Stimulated activated memory B cell treated with anti-CD40 and anti-IgM and Interleukin-4, amounts not matched to agents 10 μg/mL and 1 μg/mL and 100 μg/mL, for 72 hours (primary cell): ENCODE measurements around the gene EXOC4.

ENCODE experiments used
- ATAC-seq: fragments of 150-1000 bp; cut with Tn5 transposase; 2 replicates; pipeline ENCODE4 v1.10.0; 2021
- H3K27ac Mint-ChIP-seq: one replicate; pipeline ENCODE4 v1.8.0; 2022; ENCODE audit warnings: mild to moderate bottlenecking, mixed read lengths
- H3K27me3 Mint-ChIP-seq: one replicate; pipeline ENCODE4 v1.8.0; 2022; ENCODE audit warnings: mixed read lengths
- H3K36me3 Mint-ChIP-seq: one replicate; pipeline ENCODE4 v1.8.0; 2022; ENCODE audit warnings: mixed read lengths
- H3K4me1 Mint-ChIP-seq: one replicate; pipeline ENCODE4 v1.8.0; 2022; ENCODE audit warnings: mixed read lengths
- H3K4me3 Mint-ChIP-seq: one replicate; pipeline ENCODE4 v1.8.0; 2022; ENCODE audit warnings: mild to moderate bottlenecking, moderate library complexity, mixed read lengths
- H3K9me3 Mint-ChIP-seq: one replicate; pipeline ENCODE4 v1.8.0; 2022; ENCODE audit warnings: mixed read lengths

EXOC4 gene

DNA sequence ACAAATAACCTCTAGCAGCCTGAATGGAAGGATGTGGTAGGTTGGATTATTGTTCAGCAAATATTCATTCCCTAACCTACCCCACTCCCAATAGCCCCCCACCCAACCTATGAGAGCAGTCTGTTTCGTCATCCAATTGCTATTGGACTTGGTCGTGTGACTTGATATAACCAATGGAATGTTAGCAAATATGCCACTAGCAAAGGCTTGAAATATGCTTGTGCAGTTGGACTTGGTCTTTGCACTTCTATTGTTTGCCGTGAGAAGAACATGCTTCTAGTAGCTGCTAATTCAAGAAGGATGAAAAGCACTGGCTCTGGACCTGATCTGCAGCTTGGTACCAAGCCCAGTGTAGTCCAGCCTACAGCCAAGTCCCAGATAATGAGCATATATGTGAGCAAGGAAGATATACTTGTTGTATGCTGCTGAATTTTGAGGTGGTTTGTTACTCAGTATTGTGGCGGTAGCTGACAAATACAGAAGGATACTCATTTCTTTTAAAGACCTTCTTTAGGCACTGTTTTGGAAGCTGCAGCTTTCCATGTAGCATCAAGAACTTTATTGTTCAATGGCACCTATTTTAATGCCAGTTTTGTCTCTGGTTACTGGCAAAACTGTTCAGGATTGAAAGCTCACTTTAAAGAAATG, 180.4 kb downstream of the EXOC4 start:
- Mint-ChIP-seq H3K4me3 (no peak overlapping the region), H3K4me1 (peaks cover 5% of the 10 kb centered on the region), H3K9me3 (no peaks in the 10 kb centered on the region), H3K36me3 (peaks cover 16% of the 10 kb centered on the region), H3K27me3 (no peaks in the 10 kb centered on the region), H3K27ac (no peak overlapping the region)
- no peak for ATAC-seq

DNA sequence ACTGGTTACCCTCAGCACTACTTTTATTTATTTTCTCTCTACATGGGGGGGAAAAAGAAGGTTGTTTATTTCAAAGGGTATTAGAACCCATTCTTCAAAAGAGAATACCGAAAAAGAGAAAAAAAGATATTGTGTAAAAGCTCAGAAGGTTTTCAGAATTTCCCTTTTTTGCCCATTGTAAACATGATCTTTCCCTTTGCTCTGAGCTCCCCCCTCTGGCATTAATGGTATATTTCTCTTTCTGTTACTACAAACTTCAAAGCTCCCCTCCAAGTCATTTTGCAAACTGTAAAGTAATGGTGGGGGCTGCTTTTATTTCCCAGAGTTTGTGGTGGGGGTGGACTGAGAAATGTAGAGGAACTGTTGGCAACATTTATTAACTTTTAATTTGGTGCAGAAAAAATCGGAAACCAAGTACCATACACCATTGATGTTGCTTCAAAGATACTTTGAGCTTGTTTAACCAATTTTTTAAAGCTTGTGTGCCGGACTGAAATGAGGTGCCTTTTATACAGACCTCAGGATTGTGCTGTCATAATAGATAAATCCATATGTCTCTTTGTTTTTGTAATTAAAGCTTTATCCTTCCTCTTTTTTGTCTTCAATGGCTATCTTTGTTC, 181.5 kb downstream of the EXOC4 start:
- peak; percentile 31 for ATAC-seq
- Mint-ChIP-seq H3K27ac (peak overlapping the region; percentile 54), H3K4me3 (no peak overlapping the region), H3K36me3 (peaks cover 13% of the 10 kb centered on the region), H3K27me3 (no peaks in the 10 kb centered on the region), H3K4me1 (peaks cover 5% of the 10 kb centered on the region), H3K9me3 (no peaks in the 10 kb centered on the region)

DNA sequence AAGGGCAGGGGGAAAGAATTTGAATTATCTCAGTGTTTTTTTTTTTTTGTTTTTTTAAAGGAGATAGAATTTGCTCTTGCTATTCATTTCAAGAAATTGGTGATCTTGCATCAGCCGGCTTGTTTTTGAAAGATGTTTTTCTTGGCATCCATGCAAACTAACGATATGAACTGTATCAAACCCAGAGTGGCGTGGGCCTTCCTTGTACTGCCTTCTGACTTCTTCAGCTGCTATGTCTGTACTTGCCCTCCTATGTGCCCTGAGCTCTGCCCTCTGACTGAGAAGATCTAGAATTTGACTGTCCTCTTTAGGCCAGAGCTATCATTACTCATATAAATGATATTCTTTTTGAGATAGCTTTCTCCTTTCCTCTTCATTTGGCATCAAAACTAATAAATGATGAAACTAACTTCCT, 183.1 kb downstream of the EXOC4 start:
- H3K9me3 Mint-ChIP-seq: no peaks in the 10 kb centered on the region
- peaks cover 5% of the 10 kb centered on the region for H3K4me1 Mint-ChIP-seq
- no peak overlapping the region for H3K27ac Mint-ChIP-seq
- no peak for ATAC-seq
- H3K4me3 Mint-ChIP-seq: no peak overlapping the region
- H3K36me3 Mint-ChIP-seq: peaks cover 17% of the 10 kb centered on the region
- H3K27me3 Mint-ChIP-seq: no peaks in the 10 kb centered on the region

- peaks cover 27% of the 10 kb centered on the region for H3K36me3 Mint-ChIP-seq
- H3K4me3 Mint-ChIP-seq: no peak overlapping the region
- H3K9me3 Mint-ChIP-seq: no peaks in the 10 kb centered on the region
- ATAC-seq: no peak
- no peak overlapping the region for H3K27ac Mint-ChIP-seq
- H3K27me3 Mint-ChIP-seq: no peaks in the 10 kb centered on the region
- H3K4me1 Mint-ChIP-seq: peaks cover 5% of the 10 kb centered on the region
Measured at GRCh38 chr7:133437544-133437943, 184.7 kb downstream of the EXOC4 start.

- no peaks in the 10 kb centered on the region for H3K9me3 Mint-ChIP-seq
- peaks cover 33% of the 10 kb centered on the region for H3K36me3 Mint-ChIP-seq
- no peak overlapping the region for H3K4me3 Mint-ChIP-seq
- ATAC-seq: no peak
- no peak overlapping the region for H3K27ac Mint-ChIP-seq
- H3K4me1 Mint-ChIP-seq: no peaks in the 10 kb centered on the region
- no peaks in the 10 kb centered on the region for H3K27me3 Mint-ChIP-seq
Measured at GRCh38 chr7:133442818-133443217, 189.9 kb downstream of the EXOC4 start.

- no peak for ATAC-seq
- Mint-ChIP-seq H3K36me3 (peaks cover 34% of the 10 kb centered on the region), H3K4me1 (peaks cover 13% of the 10 kb centered on the region), H3K27ac (no peak overlapping the region), H3K27me3 (no peaks in the 10 kb centered on the region), H3K4me3 (no peak overlapping the region), H3K9me3 (no peaks in the 10 kb centered on the region)
Measured at GRCh38 chr7:133445617-133446016, 192.7 kb downstream of the EXOC4 start.

GRCh38 chr7:133448012-133448411, 195.1 kb downstream of the EXOC4 start:
- no peaks in the 10 kb centered on the region for H3K27me3 Mint-ChIP-seq
- H3K27ac Mint-ChIP-seq: no peak overlapping the region
- H3K9me3 Mint-ChIP-seq: no peaks in the 10 kb centered on the region
- H3K4me3 Mint-ChIP-seq: no peak overlapping the region
- no peak for ATAC-seq
- peaks cover 20% of the 10 kb centered on the region for H3K4me1 Mint-ChIP-seq
- H3K36me3 Mint-ChIP-seq: peaks cover 23% of the 10 kb centered on the region

GRCh38 chr7:133452577-133452976, 199.7 kb downstream of the EXOC4 start:
- Mint-ChIP-seq H3K4me3 (no peak overlapping the region), H3K4me1 (peaks cover 20% of the 10 kb centered on the region), H3K27ac (no peak overlapping the region), H3K36me3 (peaks cover 14% of the 10 kb centered on the region), H3K9me3 (no peaks in the 10 kb centered on the region), H3K27me3 (no peaks in the 10 kb centered on the region)
- ATAC-seq: no peak

DNA sequence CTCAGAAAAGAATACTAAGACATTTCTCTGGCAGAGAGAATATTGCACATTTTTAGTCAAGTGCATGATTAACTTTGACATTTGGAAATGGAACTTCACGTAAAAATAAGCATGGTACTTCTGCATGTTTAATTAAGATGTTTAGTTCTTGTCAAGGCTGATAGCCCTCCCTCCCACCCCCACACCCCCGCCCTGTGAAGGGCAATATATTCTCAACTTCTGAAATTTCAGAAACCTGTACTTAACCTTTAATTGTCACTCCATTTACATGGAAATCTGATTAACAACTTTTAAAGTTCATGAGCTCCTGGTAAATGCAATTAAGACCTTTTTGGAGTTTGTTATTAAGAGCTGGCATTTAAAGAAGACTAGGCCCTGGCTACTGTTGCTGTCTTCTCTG, 205.8 kb downstream of the EXOC4 start:
- Mint-ChIP-seq H3K27ac (no peak overlapping the region), H3K4me3 (no peak overlapping the region), H3K4me1 (peaks cover 6% of the 10 kb centered on the region), H3K27me3 (no peaks in the 10 kb centered on the region), H3K9me3 (no peaks in the 10 kb centered on the region), H3K36me3 (peaks cover 23% of the 10 kb centered on the region)
- no peak for ATAC-seq

GRCh38 chr7:133461421-133461820, 208.5 kb downstream of the EXOC4 start:
- ATAC-seq: no peak
- Mint-ChIP-seq H3K4me1 (peaks cover 6% of the 10 kb centered on the region), H3K27ac (no peak overlapping the region), H3K36me3 (peaks cover 47% of the 10 kb centered on the region), H3K9me3 (peaks cover 9% of the 10 kb centered on the region), H3K27me3 (no peaks in the 10 kb centered on the region), H3K4me3 (no peak overlapping the region)

DNA sequence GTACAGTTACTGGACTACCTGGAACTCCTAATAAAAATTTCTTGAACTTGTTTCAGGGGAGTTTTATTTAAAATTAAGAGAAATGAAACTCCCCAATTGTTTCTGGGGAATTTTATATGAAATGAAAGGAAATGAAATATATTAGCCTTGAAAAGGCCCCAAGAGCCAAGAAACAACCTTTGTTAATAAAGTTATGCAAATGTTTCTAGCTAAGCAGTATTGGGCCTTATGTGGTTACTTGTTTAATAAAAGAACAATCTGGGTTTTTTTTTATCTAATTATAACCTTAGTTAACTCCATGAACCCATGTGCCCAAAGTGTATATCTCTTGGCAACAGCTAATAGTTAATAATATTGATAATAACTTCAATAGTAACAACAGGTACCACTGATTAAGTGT, 222.8 kb downstream of the EXOC4 start:
- peaks cover 42% of the 10 kb centered on the region for H3K36me3 Mint-ChIP-seq
- peaks cover 5% of the 10 kb centered on the region for H3K4me1 Mint-ChIP-seq
- H3K27ac Mint-ChIP-seq: no peak overlapping the region
- H3K9me3 Mint-ChIP-seq: peaks cover 8% of the 10 kb centered on the region
- H3K4me3 Mint-ChIP-seq: no peak overlapping the region
- H3K27me3 Mint-ChIP-seq: no peaks in the 10 kb centered on the region
- no peak for ATAC-seq

GRCh38 chr7:133477791-133478190, 224.9 kb downstream of the EXOC4 start:
- H3K27me3 Mint-ChIP-seq: no peaks in the 10 kb centered on the region
- peaks cover 5% of the 10 kb centered on the region for H3K4me1 Mint-ChIP-seq
- no peak overlapping the region for H3K4me3 Mint-ChIP-seq
- H3K36me3 Mint-ChIP-seq: peaks cover 52% of the 10 kb centered on the region
- H3K27ac Mint-ChIP-seq: no peak overlapping the region
- ATAC-seq: no peak
- H3K9me3 Mint-ChIP-seq: no peaks in the 10 kb centered on the region

GRCh38 chr7:133478591-133479135, 225.8 kb downstream of the EXOC4 start:
- Mint-ChIP-seq H3K9me3 (no peaks in the 10 kb centered on the region), H3K36me3 (peaks cover 53% of the 10 kb centered on the region), H3K4me1 (peaks cover 5% of the 10 kb centered on the region), H3K27me3 (no peaks in the 10 kb centered on the region), H3K27ac (no peak overlapping the region), H3K4me3 (no peak overlapping the region)
- ATAC-seq: no peak

GRCh38 chr7:133479456-133480065, 226.7 kb downstream of the EXOC4 start:
- Mint-ChIP-seq H3K4me3 (no peak overlapping the region), H3K9me3 (no peaks in the 10 kb centered on the region), H3K27me3 (no peaks in the 10 kb centered on the region), H3K36me3 (peaks cover 57% of the 10 kb centered on the region), H3K4me1 (no peaks in the 10 kb centered on the region), H3K27ac (no peak overlapping the region)
- no peak for ATAC-seq

DNA sequence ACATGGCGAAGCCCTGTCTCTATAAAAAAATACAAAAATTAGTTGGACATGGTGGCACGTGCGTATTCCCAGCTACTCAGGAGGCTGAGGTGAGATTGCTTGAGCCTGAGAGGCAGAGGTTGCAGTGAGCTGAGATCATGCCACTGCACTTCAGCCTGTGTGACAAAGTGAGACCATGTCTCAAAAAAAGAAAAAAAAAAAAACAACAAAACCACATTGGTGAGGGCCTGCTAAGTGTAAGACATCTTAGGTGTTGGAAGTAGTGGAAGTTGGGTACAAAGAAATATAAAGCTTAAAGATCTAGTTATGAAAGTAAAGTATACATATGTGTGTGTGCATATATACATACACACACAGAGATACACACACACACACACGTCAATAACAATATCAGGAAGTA, 228.0 kb downstream of the EXOC4 start:
- no peak overlapping the region for H3K4me3 Mint-ChIP-seq
- no peaks in the 10 kb centered on the region for H3K9me3 Mint-ChIP-seq
- ATAC-seq: no peak
- H3K36me3 Mint-ChIP-seq: peaks cover 67% of the 10 kb centered on the region
- no peaks in the 10 kb centered on the region for H3K4me1 Mint-ChIP-seq
- no peak overlapping the region for H3K27ac Mint-ChIP-seq
- no peaks in the 10 kb centered on the region for H3K27me3 Mint-ChIP-seq

DNA sequence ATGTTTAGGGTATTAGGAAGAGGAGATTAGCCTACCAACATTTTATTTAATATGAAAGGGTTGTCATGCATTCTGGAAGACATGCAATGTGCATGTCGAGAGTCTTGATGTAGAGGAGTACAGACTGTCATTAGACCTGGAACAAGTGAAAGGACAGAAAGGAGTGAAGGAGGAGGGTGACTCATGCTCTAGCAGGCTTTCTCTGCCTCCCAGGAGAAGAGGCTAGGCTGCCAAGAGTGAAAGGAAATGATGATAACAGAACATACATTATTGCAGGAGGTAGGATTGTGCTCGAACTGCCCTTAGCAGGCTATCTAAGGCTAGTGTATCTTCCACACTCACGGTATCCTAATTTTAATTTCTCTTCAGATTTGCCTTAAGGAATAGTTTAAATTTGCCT, 228.8 kb downstream of the EXOC4 start:
- H3K27ac Mint-ChIP-seq: no peak overlapping the region
- peaks cover 67% of the 10 kb centered on the region for H3K36me3 Mint-ChIP-seq
- H3K9me3 Mint-ChIP-seq: no peaks in the 10 kb centered on the region
- H3K4me3 Mint-ChIP-seq: no peak overlapping the region
- ATAC-seq: no peak
- H3K4me1 Mint-ChIP-seq: no peaks in the 10 kb centered on the region
- no peaks in the 10 kb centered on the region for H3K27me3 Mint-ChIP-seq
